ENCODE data around the gene SNRNP27. TPM values are rescaled to one million over a fixed set of nuclear protein-coding genes. Genes with fewer than 3 reads are reported as not detected.

SNRNP27 gene
- total and polyA plus RNA-seq, 2 donors (not counting 1 experiment from before 2014, with no cell fraction given) = 38.8 to 62.9 TPM

DNA sequence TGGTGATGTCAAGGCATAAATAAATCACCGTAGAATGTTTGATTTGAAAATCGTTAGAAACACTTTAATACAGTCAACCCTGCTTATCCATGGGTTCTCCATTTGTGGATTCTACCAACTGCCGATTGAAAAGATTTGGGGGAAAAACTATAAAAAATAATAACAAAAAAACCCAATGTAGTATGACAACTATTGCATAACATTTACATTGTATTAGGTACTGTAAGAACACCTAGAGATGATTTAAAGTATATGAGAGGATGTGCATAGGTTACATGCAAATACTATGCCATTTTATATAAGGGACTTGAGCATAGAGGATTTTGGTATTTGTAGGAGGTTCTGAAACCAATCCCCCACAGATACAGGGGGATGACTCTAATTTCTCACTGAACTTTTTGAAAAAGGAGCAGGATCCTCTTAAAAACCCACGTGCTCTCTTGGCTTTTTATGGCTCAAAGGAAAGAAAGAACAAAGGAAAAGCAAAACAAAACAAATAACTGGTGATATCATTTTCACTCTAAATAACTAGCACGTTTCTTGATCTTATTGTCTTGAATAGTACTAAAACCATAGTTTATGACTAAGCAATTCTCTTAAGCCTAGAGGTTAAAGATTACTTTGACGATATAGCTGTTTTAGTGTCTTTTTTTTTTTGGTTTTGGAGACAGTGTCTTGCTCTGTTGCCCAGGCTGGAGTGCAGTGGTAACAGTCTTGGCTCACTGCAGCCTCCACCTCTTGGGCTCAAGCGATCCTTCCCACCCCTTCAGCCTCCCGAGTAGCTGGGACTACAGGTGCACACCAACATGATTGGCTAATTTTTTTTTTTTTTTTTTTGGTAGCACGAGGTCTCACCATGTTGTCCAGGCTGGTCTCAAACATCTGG is 47.3 kb upstream of the SNRNP27 start:
- no peak overlapping the region for H3K4me3 ChIP-seq (replicated peaks in 1 of 4; ENCODE audit: control extremely low read depth in 1 of 4, insufficient read depth in 1 of 4, low read depth in 3 of 4, low read length in 4 of 4)
- H3K27me3 ChIP-seq (ENCODE audit: control insufficient read depth, insufficient read depth, low read length) = no peaks in the 10 kb centered on the region
- DNase-seq (ENCODE audit: low read depth in 2 of 2) = no peak
- no peaks in the 10 kb centered on the region for H3K9me3 ChIP-seq (ENCODE audit: control insufficient read depth, insufficient read depth, low read depth, low read length)
- H3K36me3 ChIP-seq (ENCODE audit: control insufficient read depth, insufficient read depth, low read length) = peaks cover 5% of the 10 kb centered on the region
- TF ChIP-seq, protein P1, sequence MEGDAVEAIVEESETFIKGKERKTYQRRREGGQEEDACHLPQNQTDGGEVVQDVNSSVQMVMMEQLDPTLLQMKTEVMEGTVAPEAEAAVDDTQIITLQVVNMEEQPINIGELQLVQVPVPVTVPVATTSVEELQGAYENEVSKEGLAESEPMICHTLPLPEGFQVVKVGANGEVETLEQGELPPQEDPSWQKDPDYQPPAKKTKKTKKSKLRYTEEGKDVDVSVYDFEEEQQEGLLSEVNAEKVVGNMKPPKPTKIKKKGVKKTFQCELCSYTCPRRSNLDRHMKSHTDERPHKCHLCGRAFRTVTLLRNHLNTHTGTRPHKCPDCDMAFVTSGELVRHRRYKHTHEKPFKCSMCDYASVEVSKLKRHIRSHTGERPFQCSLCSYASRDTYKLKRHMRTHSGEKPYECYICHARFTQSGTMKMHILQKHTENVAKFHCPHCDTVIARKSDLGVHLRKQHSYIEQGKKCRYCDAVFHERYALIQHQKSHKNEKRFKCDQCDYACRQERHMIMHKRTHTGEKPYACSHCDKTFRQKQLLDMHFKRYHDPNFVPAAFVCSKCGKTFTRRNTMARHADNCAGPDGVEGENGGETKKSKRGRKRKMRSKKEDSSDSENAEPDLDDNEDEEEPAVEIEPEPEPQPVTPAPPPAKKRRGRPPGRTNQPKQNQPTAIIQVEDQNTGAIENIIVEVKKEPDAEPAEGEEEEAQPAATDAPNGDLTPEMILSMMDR (conservative IDR thresholded peaks at IDR 0.05 in 1 of 2, IDR thresholded peaks at IDR 0.05 in 1 of 2; ENCODE audit: low read depth in 1 of 2, low read length in 2 of 2) = no peak
- no peak for TF ChIP-seq EZH2 (IDR thresholded peaks at IDR 0.05; ENCODE audit: low read length, missing control alignments)
- no peaks in the 10 kb centered on the region for H3K4me1 ChIP-seq (ENCODE audit: control insufficient read depth, extremely low read depth, insufficient read depth, low read length)
- no peak overlapping the region for H3K4me2 ChIP-seq (ENCODE audit: extremely low read depth, insufficient read depth, low read length)
- H2AFZ ChIP-seq (ENCODE audit: low read length) = no peak overlapping the region
- H3K79me2 ChIP-seq (ENCODE audit: control insufficient read depth, insufficient read depth, low read length) = no peaks in the 10 kb centered on the region
- no peak overlapping the region for H3K27ac ChIP-seq (ENCODE audit: insufficient read depth, low read length)
- no peaks in the 10 kb centered on the region for H4K20me1 ChIP-seq (ENCODE audit: control insufficient read depth, extremely low read depth, insufficient read depth, low read length)
- no peak overlapping the region for H3K9ac ChIP-seq (ENCODE audit: insufficient read depth, low read length)

DNA sequence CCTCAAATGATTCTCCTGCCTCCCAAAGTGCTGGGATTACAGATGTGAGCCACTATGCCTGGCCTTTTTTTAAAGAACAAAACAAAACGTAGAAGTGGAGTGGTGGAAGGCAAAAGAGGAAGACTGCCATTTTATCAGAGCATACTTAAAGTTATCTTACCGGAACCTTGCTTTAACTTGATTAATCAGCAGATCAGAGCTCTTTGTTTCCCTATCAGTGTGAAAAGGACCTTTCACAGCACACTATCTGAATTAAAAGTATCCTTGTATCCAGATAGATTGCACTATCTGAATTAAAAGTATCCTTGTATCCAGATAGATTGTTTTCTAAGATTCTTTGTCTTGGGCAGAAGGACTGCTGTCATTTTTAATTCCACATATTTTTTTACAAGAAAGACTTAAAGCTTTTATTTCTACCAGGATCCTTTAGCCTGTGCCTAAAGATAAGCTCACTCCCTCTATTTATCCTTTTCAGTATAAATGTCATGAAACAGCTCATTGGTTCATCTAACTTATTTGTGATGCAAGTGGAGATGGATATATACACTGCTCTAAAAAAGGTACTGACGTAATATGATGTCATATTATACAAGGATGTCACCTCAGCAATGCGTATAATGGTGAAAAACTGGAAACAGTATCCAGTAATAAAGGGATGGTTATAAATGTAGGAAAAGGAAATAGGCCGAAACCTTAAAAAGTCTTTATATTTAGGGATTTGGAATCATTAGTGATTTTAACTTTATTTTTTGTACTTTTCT is 46.5 kb upstream of the SNRNP27 start:
- Histone ChIP-seq H3K9ac (ENCODE audit: insufficient read depth, low read length) (no peak overlapping the region), H3K4me2 (ENCODE audit: extremely low read depth, insufficient read depth, low read length) (no peak overlapping the region), H3K36me3 (ENCODE audit: control insufficient read depth, insufficient read depth, low read length) (peaks cover 5% of the 10 kb centered on the region)

More for the DNA sequence above, 46.5 kb upstream of the SNRNP27 start:
- TF ChIP-seq, protein P1 (conservative IDR thresholded peaks at IDR 0.05 in 1 of 2, IDR thresholded peaks at IDR 0.05 in 1 of 2; ENCODE audit: low read depth in 1 of 2, low read length in 2 of 2) = no peak
- TF ChIP-seq EZH2 (IDR thresholded peaks at IDR 0.05; ENCODE audit: low read length, missing control alignments) = no peak
- Histone ChIP-seq H3K9me3 (ENCODE audit: control insufficient read depth, insufficient read depth, low read depth, low read length) (no peaks in the 10 kb centered on the region), H3K4me1 (ENCODE audit: control insufficient read depth, extremely low read depth, insufficient read depth, low read length) (no peaks in the 10 kb centered on the region), H3K27ac (ENCODE audit: insufficient read depth, low read length) (no peak overlapping the region), H3K79me2 (ENCODE audit: control insufficient read depth, insufficient read depth, low read length) (no peaks in the 10 kb centered on the region), H4K20me1 (ENCODE audit: control insufficient read depth, extremely low read depth, insufficient read depth, low read length) (no peaks in the 10 kb centered on the region), H3K4me3 (replicated peaks in 1 of 4; ENCODE audit: control extremely low read depth in 1 of 4, insufficient read depth in 1 of 4, low read depth in 3 of 4, low read length in 4 of 4) (no peak overlapping the region), H3K27me3 (ENCODE audit: control insufficient read depth, insufficient read depth, low read length) (no peaks in the 10 kb centered on the region), H2AFZ (ENCODE audit: low read length) (no peak overlapping the region)
- DNase-seq (ENCODE audit: low read depth in 2 of 2) = no peak
